Activated CD4-positive, alpha-beta T cell treated with anti-CD3 and anti-CD28 coated beads, Interleukin-2, amount 50 U/mL, for 48 hours (primary cell): Measurements from ENCODE around the gene FAM25C.
"Not testable (repeated sequence)": the region's sequence is repeated elsewhere in the genome, so short reads cannot be mapped to it uniquely, and the experiment has no call there.

Source experiments
- DNase-seq, 2 experiments: peaks; one replicate each; pipeline ENCODE4 v3.0.0-alpha.2; 2020

Gene FAM25C

DNA sequence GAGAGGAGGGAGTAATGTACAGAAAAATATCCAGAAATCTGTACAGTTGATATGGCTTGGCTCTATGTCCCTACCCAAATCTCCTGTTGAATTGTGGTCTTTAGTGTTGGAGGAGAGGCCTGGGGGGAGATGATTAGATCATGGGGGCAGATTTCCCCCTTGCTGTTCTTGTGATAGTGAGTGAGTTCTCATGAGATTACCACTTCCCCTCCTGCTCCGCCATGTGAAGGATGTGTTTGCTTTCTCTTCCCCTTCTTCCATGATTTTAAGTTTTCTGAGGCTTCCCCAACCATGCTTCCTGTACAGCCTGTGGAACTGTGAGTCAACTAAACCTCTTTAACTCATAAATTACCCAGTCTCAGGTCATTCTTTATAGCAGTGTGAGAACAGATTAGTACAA lies 52.2 kb downstream of the FAM25C start:
- DNase-seq, result not testable (repeated sequence)
